NCI-H2107 (cell line): ENCODE data around the gene ALG9.
"Not testable (repeated sequence)": the region's sequence is repeated elsewhere in the genome, so short reads cannot be mapped to it uniquely, and the experiment has no call there.

ENCODE experiments used
- DNase-seq: peaks from one replicate; lab custom pipeline; 2025; lab: John Stamatoyannopoulos, UW

Gene ALG9

GRCh38 chr11:111870886-111871692 lies at the start of gene ALG9:
ALG9 (minus strand) TSS chr11:111871581; CDS start chr11:111871482, 99 bp downstream.
- peak; percentile 67 for DNase-seq

GRCh38 chr11:111920908-111921307 lies 49.5 kb upstream of the ALG9 start:
- DNase-seq: no peak

- peak; percentile 92 for DNase-seq
These were observed 47.2 kb upstream of the ALG9 start, which contains the start of gene C11orf52 for GRCh38 chr11:111918390-111919256. C11orf52 (plus strand) TSS chr11:111918913; CDS start chr11:111918973, 60 bp downstream.

GRCh38 chr11:111917788-111918187 lies 46.4 kb upstream of the ALG9 start:
- no peak for DNase-seq

- no peak for DNase-seq
These were observed 45.9 kb upstream of the ALG9 start for GRCh38 chr11:111917312-111917711.

- no peak for DNase-seq
These were observed 45.4 kb upstream of the ALG9 start for GRCh38 chr11:111916768-111917167.

- DNase-seq: peak; percentile 61
These were observed 42.6 kb upstream of the ALG9 start for GRCh38 chr11:111913997-111914396.

- DNase-seq: no peak
These were observed 41.9 kb upstream of the ALG9 start for GRCh38 chr11:111913031-111913861.

- no peak for DNase-seq
These were observed 41.2 kb upstream of the ALG9 start, which contains the start of gene HSPB2 for GRCh38 chr11:111912535-111912934. HSPB2 (plus strand) TSS chr11:111912734; CDS start chr11:111912830, 96 bp downstream.

- DNase-seq: no peak
These were observed 40.4 kb upstream of the ALG9 start, which contains the start of gene CRYAB for GRCh38 chr11:111911563-111912401. CRYAB (minus strand) TSS chr11:111911770; CDS start chr11:111911724, 46 bp downstream.

GRCh38 chr11:111910676-111911562 lies 39.5 kb upstream of the ALG9 start:
- DNase-seq: no peak

- DNase-seq: no peak
These were observed 38.0 kb upstream of the ALG9 start for GRCh38 chr11:111909378-111909777.

- DNase-seq: no peak
These were observed 37.4 kb upstream of the ALG9 start for GRCh38 chr11:111908639-111909305.

- no peak for DNase-seq
These were observed 35.3 kb upstream of the ALG9 start for GRCh38 chr11:111906680-111907079.

GRCh38 chr11:111905411-111905810 lies 34.0 kb upstream of the ALG9 start:
- DNase-seq: no peak

GRCh38 chr11:111886844-111887243 lies 15.5 kb upstream of the ALG9 start:
- no peak for DNase-seq

- no peak for DNase-seq
These were observed 14.7 kb upstream of the ALG9 start for GRCh38 chr11:111886032-111886431.

- DNase-seq: not testable (repeated sequence)
These were observed 13.7 kb upstream of the ALG9 start for GRCh38 chr11:111885053-111885452.

GRCh38 chr11:111882202-111882601 lies 10.8 kb upstream of the ALG9 start:
- DNase-seq: no peak
